PC-3 (cell line): Measurements from ENCODE around the gene SDHAF1. TPM values are rescaled to one million over a fixed set of nuclear protein-coding genes. Genes with fewer than 3 reads are reported as not detected.
A peak's percentile ranks its signal among the peaks of the same experiment; 100 is the strongest.

ENCODE experiments used
- ATAC-seq: fragments of 200-7000 bp; cut with Tn5 transposase; 2 replicates; pipeline ENCODE4 v1.9.1; 2020; ENCODE audit warnings: mild to moderate bottlenecking, moderate library complexity
- BruUV-seq: library from RNA; stranded (reverse); fragments of 400-500 nt; replicated peaks from 2 replicates; lab custom pipeline; 2021; lab: Mats Ljungman, UMichigan
- CTCF ChIA-PET: fragments of 300-600 bp; sonication (Branson Sonifier 250); formaldehyde crosslinking; loops from one replicate; lab custom pipeline; 2022; ENCODE audit warnings: antibody characterized with exemption; lab: Charles Lee
- POLR2A ChIA-PET: fragments of 300-600 bp; sonication (Branson Sonifier 250); formaldehyde crosslinking; loops from one replicate; lab custom pipeline; 2022; ENCODE audit warnings: antibody characterized with exemption; ENCODE audit not compliant: unreplicated experiment; lab: Charles Lee
- DNase-seq: peaks from one replicate; pipeline ENCODE4 v3.0.0-alpha.2; 2015
- H2AFZ ChIP-seq: fragments of 300-600 bp; sonication (generic); 2 replicates; pipeline ENCODE4 v1.6.0; 2016; ENCODE audit warnings: antibody characterized with exemption, low read length
- H3F3A ChIP-seq: fragments of 300-600 bp; sonication (generic); one replicate; pipeline ENCODE4 v1.6.0; 2017; ENCODE audit warnings: antibody characterized with exemption, low read length, control low read depth, mild to moderate bottlenecking; ENCODE audit not compliant: unreplicated experiment
- H3K27ac ChIP-seq: fragments of 300-600 bp; sonication (generic); 2 replicates; pipeline ENCODE4 v1.5.1; 2016; ENCODE audit warnings: mild to moderate bottlenecking, low read length
- H3K27me3 ChIP-seq: fragments of 300-600 bp; sonication (generic); 2 replicates; pipeline ENCODE4 v1.6.1; 2016; ENCODE audit warnings: low read length, mixed read lengths
- H3K36me3 ChIP-seq: fragments of 300-600 bp; sonication (generic); 2 replicates; pipeline ENCODE4 v1.6.1; 2016; ENCODE audit warnings: low read depth, mixed run types, low read length, mixed read lengths
- H3K4me1 ChIP-seq: fragments of 300-600 bp; sonication (generic); 2 replicates; pipeline ENCODE4 v1.5.1; 2016; ENCODE audit warnings: low read length; ENCODE audit not compliant: insufficient read depth
- H3K4me2 ChIP-seq: fragments of 300-600 bp; sonication (generic); 2 replicates; pipeline ENCODE4 v1.6.0; 2016; ENCODE audit warnings: low read length
- H3K4me3 ChIP-seq: fragments of 300-600 bp; sonication (generic); 2 replicates; pipeline ENCODE4 v1.5.1; 2016; ENCODE audit warnings: mild to moderate bottlenecking, low read length, mixed read lengths
- H3K79me2 ChIP-seq: fragments of 300-600 bp; sonication (generic); 2 replicates; pipeline ENCODE4 v1.6.1; 2017; ENCODE audit warnings: low read length, mixed read lengths
- H3K9ac ChIP-seq: fragments of 300-600 bp; sonication (generic); 2 replicates; pipeline ENCODE4 v1.6.0; 2016; ENCODE audit warnings: mild to moderate bottlenecking, low read length
- H3K9me2 ChIP-seq: fragments of 300-600 bp; sonication (generic); replicated peaks from 2 replicates; pipeline ENCODE4 v1.6.1; 2016; ENCODE audit warnings: mixed run types, low read length, mixed read lengths
- H3K9me3 ChIP-seq: fragments of 300-600 bp; sonication (generic); 2 replicates; pipeline ENCODE4 v1.6.1; 2016; ENCODE audit warnings: low read length, mixed read lengths
- H4K20me1 ChIP-seq: fragments of 300-600 bp; sonication (generic); 2 replicates; pipeline ENCODE4 v1.6.1; 2016; ENCODE audit warnings: low read length, mixed read lengths
- CTCF ChIP-seq: fragments of 300-600 bp; sonication (generic); conservative IDR thresholded peaks from 2 replicates; pipeline ENCODE4 v1.5.1; 2017; ENCODE audit warnings: antibody characterized with exemption, low read depth, mild to moderate bottlenecking, low read length
- EZH2 ChIP-seq: fragments of 300-600 bp; sonication (generic); IDR thresholded peaks from one replicate; pipeline ENCODE4 v1.6.1; 2017; ENCODE audit warnings: antibody characterized with exemption, mild to moderate bottlenecking, low read length; ENCODE audit not compliant: unreplicated experiment
- EZH2phosphoT487 ChIP-seq: fragments of 300-600 bp; sonication (generic); IDR thresholded peaks from 2 replicates; pipeline ENCODE4 v1.6.1; 2018; ENCODE audit warnings: mild to moderate bottlenecking, antibody characterized with exemption, low read length, borderline replicate concordance
- intact Hi-C: fragments of 100-400 bp; cut with micrococcal nuclease; formaldehyde crosslinking; loops from 2 replicates; pipeline ENCODE4 v1.9.0; 2023
- total RNA-seq: library from RNA; depleted of rRNA; stranded (reverse); fragments of >200 nt; gene quantifications from 2 replicates; pipeline ENCODE4 v1.2.3, GENCODE V29; 2014

Gene SDHAF1
- total RNA-seq, 1 experiment from 2014 or later = 24.5 TPM

- Histone ChIP-seq H3K9me2 (no peaks in the 10 kb centered on the region), H3K9ac (no peak overlapping the region), H3K4me1 (peaks cover 7% of the 10 kb centered on the region), H4K20me1 (no peaks in the 10 kb centered on the region), H3K9me3 (no peaks in the 10 kb centered on the region), H3K4me2 (no peak overlapping the region), H3K27ac (no peak overlapping the region), H3F3A (no peaks in the 10 kb centered on the region), H3K79me2 (peaks cover 34% of the 10 kb centered on the region), H2AFZ (no peak overlapping the region), H3K27me3 (no peaks in the 10 kb centered on the region), H3K36me3 (no peaks in the 10 kb centered on the region; the same call in 1 of the 2 replicates), H3K4me3 (no peak overlapping the region)
- BruUV-seq = TSS peak; percentile 53
- no peak for TF ChIP-seq CTCF
- no peak for TF ChIP-seq EZH2phosphoT487
- no peak for TF ChIP-seq EZH2
- CTCF ChIA-PET = no interaction called here
- no peak for ATAC-seq
- POLR2A ChIA-PET = no interaction called here
- DNase-seq = no peak
- intact Hi-C loops = no loop called here
Measured at GRCh38 chr19:35993923-35994598, 927 bp upstream of the SDHAF1 start.

- Histone ChIP-seq H3F3A (no peaks in the 10 kb centered on the region), H3K9me2 (no peaks in the 10 kb centered on the region), H3K9me3 (no peaks in the 10 kb centered on the region), H3K4me3 (peak overlapping the region; percentile 82), H3K27ac (no peak overlapping the region), H4K20me1 (no peaks in the 10 kb centered on the region), H2AFZ (no peak overlapping the region), H3K27me3 (no peaks in the 10 kb centered on the region), H3K4me1 (peaks cover 7% of the 10 kb centered on the region), H3K4me2 (peak overlapping the region; percentile 93), H3K36me3 (no peaks in the 10 kb centered on the region; the same call in 1 of the 2 replicates), H3K9ac (no peak overlapping the region), H3K79me2 (peaks cover 43% of the 10 kb centered on the region)
- intact Hi-C loops = no loop called here
- DNase-seq (no peak), ATAC-seq (no peak)
- no TSS peak for BruUV-seq
- TF ChIP-seq CTCF = no peak
- TF ChIP-seq EZH2 = no peak
- TF ChIP-seq EZH2phosphoT487 = no peak
- ChIA-PET POLR2A (no interaction called here), CTCF (no interaction called here)
Measured at GRCh38 chr19:35996777-35997176, 1.8 kb downstream of the SDHAF1 start.

- no TSS peak for BruUV-seq
- Histone ChIP-seq H3K79me2 (peaks cover 27% of the 10 kb centered on the region), H3K4me3 (no peak overlapping the region), H4K20me1 (no peaks in the 10 kb centered on the region), H2AFZ (no peak overlapping the region), H3K9me2 (no peaks in the 10 kb centered on the region), H3K36me3 (no peaks in the 10 kb centered on the region; the same call in 1 of the 2 replicates), H3K4me2 (no peak overlapping the region), H3K9me3 (no peaks in the 10 kb centered on the region), H3K4me1 (peaks cover 3% of the 10 kb centered on the region), H3K27me3 (no peaks in the 10 kb centered on the region), H3F3A (no peaks in the 10 kb centered on the region), H3K27ac (no peak overlapping the region), H3K9ac (no peak overlapping the region)
- CTCF ChIA-PET = no interaction called here
- ATAC-seq = no peak
- POLR2A ChIA-PET = no interaction called here
- intact Hi-C loops = no loop called here
- TF ChIP-seq EZH2phosphoT487 (no peak), EZH2 (no peak), CTCF (no peak)
- no peak for DNase-seq
Measured at GRCh38 chr19:36001605-36002004, 6.6 kb downstream of the SDHAF1 start.
